Transverse colon (tissue), 4 donors: ENCODE measurements around the gene EMD. TPM values are rescaled to one million over a fixed set of nuclear protein-coding genes. Genes with fewer than 3 reads are reported as not detected.

Experiments used
- DNase-seq: peaks from one replicate; pipeline ENCODE4 v3.0.0-alpha.2; 2019
- H3K27ac ChIP-seq, 4 donors: fragments of 200-600 bp; sonication (generic); 2 replicates each; pipeline ENCODE4 v1.5.1; 2016 to 2018; ENCODE audit warnings: inconsistent platforms in 4 of 4
- H3K27me3 ChIP-seq: fragments of 200-600 bp; sonication (generic); 2 replicates; pipeline ENCODE4 v1.5.1; 2017; ENCODE audit warnings: inconsistent platforms
- H3K36me3 ChIP-seq, 4 donors: fragments of 200-600 bp; sonication (generic); 2 replicates each; pipeline ENCODE4 v1.5.1; 2017 to 2019; ENCODE audit warnings: inconsistent platforms in 4 of 4
- H3K4me1 ChIP-seq, 4 donors: fragments of 200-600 bp; sonication (generic); 2 replicates each; pipeline ENCODE4 v1.5.1; 2017 to 2020; ENCODE audit warnings: inconsistent platforms in 4 of 4
- H3K4me3 ChIP-seq, 4 donors: fragments of 200-600 bp; sonication (generic); 1 replicate in 1 of 4; 2 replicates in 3 of 4; pipeline versions ENCODE4 v1.5.1 to v1.6.1; 2017 to 2019; ENCODE audit warnings: inconsistent platforms in 4 of 4
- H3K9me3 ChIP-seq, 2 donors: fragments of 200-600 bp; sonication (generic); 2 replicates each; pipeline ENCODE4 v1.5.1; 2017 to 2019; ENCODE audit warnings: inconsistent platforms in 2 of 2
- EP300 ChIP-seq: sonication (generic); formaldehyde crosslinking; IDR thresholded peaks from one replicate; pipeline ENCODE4 v1.6.1; 2017; ENCODE audit warnings: antibody characterized with exemption, low read depth
- POLR2A ChIP-seq: fragments of 450-650 bp; IDR thresholded peaks from one replicate; pipeline ENCODE4 v1.6.1; 2016; ENCODE audit warnings: antibody characterized with exemption, mild to moderate bottlenecking, moderate library complexity
- POLR2AphosphoS5 ChIP-seq, 3 donors: sonication (generic); formaldehyde crosslinking; IDR thresholded peaks; one replicate each; pipeline ENCODE4 v1.6.1; 2016; ENCODE audit warnings: antibody characterized with exemption in 3 of 3
- WGBS, 2 donors: methylation state at CpG; one replicate each; pipeline ENCODE4 v1.1.5; 2018; ENCODE audit warnings: low coverage in 1 of 2; 5-methylcytosine and 5-hydroxymethylcytosine counted together
- in situ Hi-C, 4 donors: fragments of 200-750 bp; cut with MboI; loops; one replicate each; pipeline versions ENCODE4 v1.15.0 to v1.15.1; 2017; ENCODE audit warnings: low sequenced_read_pairs in 3 of 4, low pct_ligation_motif_present in 1 of 4, low pct_unique_long_range_greater_than_20kb in 1 of 4
- intact Hi-C: fragments of 100-400 bp; cut with DNase I; formaldehyde crosslinking; loops from one replicate; pipeline ENCODE4 v1.15.1; 2023; ENCODE audit warnings: low total_unique reads
- total RNA-seq, 4 donors: library from RNA; depleted of rRNA; stranded (reverse); fragments of >200 nt; gene quantifications; one replicate each; pipeline ENCODE4 v1.1.0, GENCODE V29; 2016
- TF ChIP-seq, protein P1 (sequence below), 5 experiments: fragments of 200-600 bp in 3 of 5; fragments of 450-650 bp in 2 of 5; sonication (generic) in 3 of 5; IDR thresholded peaks; 1 replicate in 2 of 5; 2 replicates in 3 of 5; pipeline ENCODE4 v1.5.1; 2016 to 2017; ENCODE audit warnings: antibody characterized with exemption in 5 of 5, inconsistent platforms in 3 of 5, mild to moderate bottlenecking in 2 of 5, moderate library complexity in 1 of 5

Gene EMD
- total RNA-seq, 4 donors from 2014 or later, result 27.3 to 89.8 (median 55.5) TPM

GRCh38 chrX:154365052-154365600, 14.0 kb upstream of the EMD start:
- in situ Hi-C loops (no loop called here), intact Hi-C loops (no loop called here)
- no peak for DNase-seq
- WGBS, 2 donors, result 74% methylated on average over 12 of the region's 20 CpGs; no CpG with 5 or more reads in 1 of the 2 donors
- TF ChIP-seq POLR2A, result no peak
- TF ChIP-seq POLR2AphosphoS5 (IDR thresholded peaks at IDR 0.05), result no peak
- TF ChIP-seq EP300, result no peak
- TF ChIP-seq, protein P1, sequence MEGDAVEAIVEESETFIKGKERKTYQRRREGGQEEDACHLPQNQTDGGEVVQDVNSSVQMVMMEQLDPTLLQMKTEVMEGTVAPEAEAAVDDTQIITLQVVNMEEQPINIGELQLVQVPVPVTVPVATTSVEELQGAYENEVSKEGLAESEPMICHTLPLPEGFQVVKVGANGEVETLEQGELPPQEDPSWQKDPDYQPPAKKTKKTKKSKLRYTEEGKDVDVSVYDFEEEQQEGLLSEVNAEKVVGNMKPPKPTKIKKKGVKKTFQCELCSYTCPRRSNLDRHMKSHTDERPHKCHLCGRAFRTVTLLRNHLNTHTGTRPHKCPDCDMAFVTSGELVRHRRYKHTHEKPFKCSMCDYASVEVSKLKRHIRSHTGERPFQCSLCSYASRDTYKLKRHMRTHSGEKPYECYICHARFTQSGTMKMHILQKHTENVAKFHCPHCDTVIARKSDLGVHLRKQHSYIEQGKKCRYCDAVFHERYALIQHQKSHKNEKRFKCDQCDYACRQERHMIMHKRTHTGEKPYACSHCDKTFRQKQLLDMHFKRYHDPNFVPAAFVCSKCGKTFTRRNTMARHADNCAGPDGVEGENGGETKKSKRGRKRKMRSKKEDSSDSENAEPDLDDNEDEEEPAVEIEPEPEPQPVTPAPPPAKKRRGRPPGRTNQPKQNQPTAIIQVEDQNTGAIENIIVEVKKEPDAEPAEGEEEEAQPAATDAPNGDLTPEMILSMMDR (IDR thresholded peaks at IDR 0.05), result no peak
- no peaks in the 10 kb centered on the region for H3K36me3 ChIP-seq
- peak overlapping the region; percentile 95 to 99 (median 97) for H3K27ac ChIP-seq
- no peaks in the 10 kb centered on the region for H3K9me3 ChIP-seq
- no peak overlapping the region for H3K4me3 ChIP-seq
- H3K27me3 ChIP-seq, result peaks cover under 1% of the 10 kb centered on the region
- peaks cover 0 to 26% (median 3%) of the 10 kb centered on the region in 4 donors for H3K4me1 ChIP-seq

- Histone ChIP-seq H3K27ac (peak overlapping the region; percentile 95 to 99 (median 97)), H3K27me3 (peaks cover 6% of the 10 kb centered on the region), H3K4me1 (peaks cover 0 to 26% (median 3%) of the 10 kb centered on the region in 4 donors), H3K36me3 (no peaks in the 10 kb centered on the region), H3K4me3 (no peak overlapping the region), H3K9me3 (no peaks in the 10 kb centered on the region)
- TF ChIP-seq POLR2AphosphoS5 (IDR thresholded peaks at IDR 0.05) (peak in 2 of 3 donors; percentile 15 to 24), EP300 (no peak), POLR2A (no peak)
- TF ChIP-seq, protein P1 (IDR thresholded peaks at IDR 0.05), result no peak
- in situ Hi-C loops (no loop called here), intact Hi-C loops (no loop called here)
- DNase-seq, result no peak
- 86% methylated on average over 32 of the region's 32 CpGs; no CpG with 5 or more reads in 1 of the 2 donors for WGBS, 2 donors
Measured at GRCh38 chrX:154365997-154366665, 13.0 kb upstream of the EMD start.

DNA sequence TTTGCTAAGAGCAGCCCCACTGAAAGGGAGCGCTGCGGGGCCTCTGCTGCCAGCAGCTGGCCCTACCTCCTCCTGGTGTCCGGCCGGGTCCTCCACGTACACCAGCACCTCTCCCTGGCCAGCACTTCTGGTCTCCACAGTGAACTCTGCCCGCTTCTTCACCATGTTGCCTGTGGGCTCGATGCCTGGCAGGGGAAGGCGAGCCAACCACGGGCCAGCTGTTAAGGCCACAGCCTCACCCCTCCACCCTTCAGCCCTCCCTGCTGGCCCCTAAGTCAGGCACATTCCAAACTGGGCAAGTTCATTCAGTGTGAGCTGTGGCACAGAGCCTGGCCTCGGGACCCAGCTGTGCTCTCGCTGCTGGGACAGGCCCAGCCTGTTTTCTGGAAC, 12.4 kb upstream of the EMD start:
- peaks cover 8% of the 10 kb centered on the region for H3K27me3 ChIP-seq
- TF ChIP-seq EP300, result no peak
- TF ChIP-seq, protein P1 (IDR thresholded peaks at IDR 0.05), result no peak
- no peak for TF ChIP-seq POLR2AphosphoS5 (IDR thresholded peaks at IDR 0.05)
- no peak for TF ChIP-seq POLR2A
- intact Hi-C loops, result no loop called here
- no peak overlapping the region for H3K4me3 ChIP-seq
- H3K9me3 ChIP-seq, result no peaks in the 10 kb centered on the region
- H3K4me1 ChIP-seq, result peaks cover 0 to 26% (median 4%) of the 10 kb centered on the region in 4 donors
- no peaks in the 10 kb centered on the region for H3K36me3 ChIP-seq
- in situ Hi-C loops, result no loop called here
- no peak for DNase-seq
- WGBS, 2 donors, result 70% methylated on average over 11 of the region's 11 CpGs; no CpG with 5 or more reads in 1 of the 2 donors
- peak overlapping the region; percentile 95 to 99 (median 97) for H3K27ac ChIP-seq

- intact Hi-C loops, result no loop called here
- peak overlapping the region; percentile 95 to 99 (median 97) for H3K27ac ChIP-seq
- H3K4me3 ChIP-seq, result peak overlapping the region in 2 of 4 donors; percentile 35 to 63
- 84% methylated on average over 31 of the region's 31 CpGs; no CpG with 5 or more reads in 1 of the 2 donors for WGBS, 2 donors
- peaks cover 0 to 31% (median 7%) of the 10 kb centered on the region in 4 donors for H3K4me1 ChIP-seq
- H3K27me3 ChIP-seq, result peaks cover 14% of the 10 kb centered on the region
- in situ Hi-C loops, result no loop called here
- H3K36me3 ChIP-seq, result no peaks in the 10 kb centered on the region
- H3K9me3 ChIP-seq, result no peaks in the 10 kb centered on the region
- DNase-seq, result no peak
- TF ChIP-seq POLR2AphosphoS5 (IDR thresholded peaks at IDR 0.05), result peak in 1 of 3 donors; percentile 5
- no peak for TF ChIP-seq EP300
Measured at GRCh38 chrX:154367474-154368308, 11.4 kb upstream of the EMD start.
